ENCODE results near the gene TRIM41.

DNA sequence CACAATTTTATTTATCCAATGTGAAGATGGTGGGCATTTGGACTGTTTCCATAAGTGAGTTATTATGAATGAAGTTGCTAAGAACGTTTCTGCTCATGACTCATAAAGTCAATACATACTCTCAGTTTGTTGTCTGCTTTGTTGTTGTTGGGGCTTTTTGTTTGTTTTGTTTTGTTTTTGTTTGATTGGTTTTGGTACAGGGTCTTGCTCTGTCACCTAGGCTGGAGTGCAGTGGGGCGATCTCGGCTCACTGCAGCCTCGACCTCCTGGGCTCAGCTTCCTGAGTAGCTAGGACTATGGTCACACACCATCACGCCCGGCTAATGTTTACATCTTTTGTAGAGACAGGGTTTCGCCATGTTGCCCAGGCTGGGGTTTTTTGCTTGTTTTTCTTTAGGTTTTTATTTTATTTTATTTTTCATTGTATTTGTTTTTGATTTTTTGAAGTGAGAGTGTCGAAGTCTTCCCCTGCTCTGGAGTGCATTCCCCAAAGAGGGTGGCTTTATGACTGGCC lies 36.0 kb upstream of the TRIM41 start:
- TF ChIP-seq POLR2A (IDR thresholded peaks at IDR 0.05) (no peak), EP300 (IDR thresholded peaks at IDR 0.05; ENCODE audit: low read depth) (no peak)
- TF ChIP-seq, protein P1, sequence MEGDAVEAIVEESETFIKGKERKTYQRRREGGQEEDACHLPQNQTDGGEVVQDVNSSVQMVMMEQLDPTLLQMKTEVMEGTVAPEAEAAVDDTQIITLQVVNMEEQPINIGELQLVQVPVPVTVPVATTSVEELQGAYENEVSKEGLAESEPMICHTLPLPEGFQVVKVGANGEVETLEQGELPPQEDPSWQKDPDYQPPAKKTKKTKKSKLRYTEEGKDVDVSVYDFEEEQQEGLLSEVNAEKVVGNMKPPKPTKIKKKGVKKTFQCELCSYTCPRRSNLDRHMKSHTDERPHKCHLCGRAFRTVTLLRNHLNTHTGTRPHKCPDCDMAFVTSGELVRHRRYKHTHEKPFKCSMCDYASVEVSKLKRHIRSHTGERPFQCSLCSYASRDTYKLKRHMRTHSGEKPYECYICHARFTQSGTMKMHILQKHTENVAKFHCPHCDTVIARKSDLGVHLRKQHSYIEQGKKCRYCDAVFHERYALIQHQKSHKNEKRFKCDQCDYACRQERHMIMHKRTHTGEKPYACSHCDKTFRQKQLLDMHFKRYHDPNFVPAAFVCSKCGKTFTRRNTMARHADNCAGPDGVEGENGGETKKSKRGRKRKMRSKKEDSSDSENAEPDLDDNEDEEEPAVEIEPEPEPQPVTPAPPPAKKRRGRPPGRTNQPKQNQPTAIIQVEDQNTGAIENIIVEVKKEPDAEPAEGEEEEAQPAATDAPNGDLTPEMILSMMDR (IDR thresholded peaks at IDR 0.05) = no peak

Data from transverse colon (tissue), 3 donors.